ENCODE measurements around the gene PRSS37. TPM values are rescaled to one million over a fixed set of nuclear protein-coding genes. Genes with fewer than 3 reads are reported as not detected.

The PRSS37 gene
- total and polyA plus RNA-seq, 2 of the 8 experiments (the other 6 are each of a cell fraction or from before 2014, with no cell fraction given): not detected

DNA sequence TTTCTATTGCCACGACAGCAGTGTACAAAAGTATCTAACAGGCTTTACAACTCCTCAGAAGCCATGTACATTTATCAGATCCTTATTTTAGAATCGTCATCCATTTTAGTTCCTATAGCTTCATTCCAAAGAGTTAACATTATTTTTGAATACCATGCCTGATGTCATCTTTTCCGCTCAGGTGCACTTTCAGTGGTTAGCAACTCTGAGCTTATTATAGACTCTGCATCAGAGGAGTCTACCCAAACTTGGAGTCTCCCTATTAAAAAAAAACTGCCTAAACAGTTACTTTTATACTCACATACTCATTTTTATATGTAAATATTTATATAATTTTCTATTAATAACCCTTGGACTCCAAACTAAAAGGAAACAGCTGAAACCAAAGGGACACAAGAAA is 31.6 kb upstream of the PRSS37 start:
- H3K27me3 ChIP-seq (replicated peaks in 1 of 4; ENCODE audit: control insufficient read depth in 3 of 4, extremely low read depth in 1 of 4, insufficient read depth in 3 of 4, low read length in 3 of 4): no peaks in the 10 kb centered on the region

More for the DNA sequence above, 31.6 kb upstream of the PRSS37 start:
- no peak overlapping the region for H3K4ac ChIP-seq (replicated peaks; ENCODE audit: insufficient read length, low read depth, low read length)
- no peak overlapping the region for H3K18ac ChIP-seq (ENCODE audit: extremely low read depth, low read length)
- WGBS, 2 experiments (ENCODE audit: extremely low coverage in 1 of 2, insufficient coverage in 1 of 2, insufficient read length in 1 of 2, insufficient replicate concordance in 2 of 2, low coverage in 1 of 2, low lambda C conversion rate in 2 of 2, missing lambda C conversion rate in 1 of 2): 80% methylated on average over 3 of the region's 3 CpGs; no CpG with 5 or more reads in 1 of the 2 experiments
- H4K91ac ChIP-seq (replicated peaks; ENCODE audit: insufficient read length, low read length): no peak overlapping the region
- H3K9ac ChIP-seq (replicated peaks in 1 of 4; ENCODE audit: extremely low read depth in 1 of 4, low read depth in 3 of 4, low read length in 3 of 4): no peak overlapping the region
- H2BK20ac ChIP-seq (ENCODE audit: low read length): no peak overlapping the region
- no peak overlapping the region for H2BK15ac ChIP-seq (ENCODE audit: low read length)
- no peak overlapping the region for H3K23ac ChIP-seq (ENCODE audit: insufficient read length)
- no peak overlapping the region for H3K4me2 ChIP-seq (ENCODE audit: insufficient read depth in 1 of 2, low read depth in 2 of 2, low read length in 2 of 2)
- no peak overlapping the region for H2BK120ac ChIP-seq (replicated peaks; ENCODE audit: low read depth, low read length)
- H4K20me1 ChIP-seq (replicated peaks in 1 of 2; ENCODE audit: control insufficient read depth in 1 of 2, insufficient read depth in 2 of 2, low read length in 2 of 2): no peaks in the 10 kb centered on the region
- no peak overlapping the region for H3K4me3 ChIP-seq (ENCODE audit: extremely low read depth in 1 of 4, insufficient read depth in 2 of 4, low read depth in 3 of 4, low read length in 4 of 4)
- no peak overlapping the region for H3K56ac ChIP-seq (replicated peaks; ENCODE audit: insufficient read length, low read depth, low read length)
- H4K5ac ChIP-seq (ENCODE audit: insufficient read length, low read depth, low read length): no peak overlapping the region
- no peak overlapping the region for H3K27ac ChIP-seq (ENCODE audit: low read depth, low read length)
- FAIRE-seq (no peak), DNase-seq (ENCODE audit: low read depth in 1 of 2, low spot score in 2 of 2) (no peak)
- CTCF ChIA-PET (ENCODE audit: partially characterized antibody): interaction anchor here (1.5 kb wide), 1 partner anchor 8 kb away, joined by 4 read pairs; no protein-coding TSS in a partner anchor
- no peaks in the 10 kb centered on the region for H3K23me2 ChIP-seq (ENCODE audit: low read depth, low read length)
- no peak overlapping the region for H3K14ac ChIP-seq (ENCODE audit: insufficient read length)
- H2BK12ac ChIP-seq (ENCODE audit: low read depth, low read length): no peak overlapping the region
- no peaks in the 10 kb centered on the region for H3K36me3 ChIP-seq (ENCODE audit: control insufficient read depth in 2 of 4, insufficient read depth in 4 of 4, low read length in 3 of 4)
- no peaks in the 10 kb centered on the region for H3K79me1 ChIP-seq (ENCODE audit: low read depth, low read length)
- H2AFZ ChIP-seq (ENCODE audit: low read length): no peak overlapping the region
- POLR2A ChIA-PET (ENCODE audit: partially characterized antibody): no interaction called here
- H4K8ac ChIP-seq (ENCODE audit: extremely low read depth, insufficient read depth, low read length): no peak overlapping the region
- H3K79me2 ChIP-seq (ENCODE audit: control insufficient read depth in 1 of 2, insufficient read depth in 2 of 2, low read length in 2 of 2): no peaks in the 10 kb centered on the region
- no peak overlapping the region for H2BK5ac ChIP-seq (ENCODE audit: low read depth, low read length)
- no peaks in the 10 kb centered on the region for H3K9me3 ChIP-seq (ENCODE audit: insufficient read depth in 2 of 2, low read depth in 1 of 2, low read length in 1 of 2)
- peaks cover 0 to 11% (median 7%) of the 10 kb centered on the region in 4 experiments; a peak in 6 of 7 replicates for H3K4me1 ChIP-seq (replicated peaks in 1 of 4; ENCODE audit: control insufficient read depth in 3 of 4, insufficient read depth in 4 of 4, low read length in 3 of 4)
- no peak overlapping the region for H2AK5ac ChIP-seq (ENCODE audit: low read depth, low read length)
- TF ChIP-seq CBX5 (IDR thresholded peaks at IDR 0.05; ENCODE audit: low read depth, low read length) (no peak), SIX5 (IDR thresholded peaks at IDR 0.05; ENCODE audit: low read depth, low read length) (no peak)
- TF ChIP-seq, protein P1, sequence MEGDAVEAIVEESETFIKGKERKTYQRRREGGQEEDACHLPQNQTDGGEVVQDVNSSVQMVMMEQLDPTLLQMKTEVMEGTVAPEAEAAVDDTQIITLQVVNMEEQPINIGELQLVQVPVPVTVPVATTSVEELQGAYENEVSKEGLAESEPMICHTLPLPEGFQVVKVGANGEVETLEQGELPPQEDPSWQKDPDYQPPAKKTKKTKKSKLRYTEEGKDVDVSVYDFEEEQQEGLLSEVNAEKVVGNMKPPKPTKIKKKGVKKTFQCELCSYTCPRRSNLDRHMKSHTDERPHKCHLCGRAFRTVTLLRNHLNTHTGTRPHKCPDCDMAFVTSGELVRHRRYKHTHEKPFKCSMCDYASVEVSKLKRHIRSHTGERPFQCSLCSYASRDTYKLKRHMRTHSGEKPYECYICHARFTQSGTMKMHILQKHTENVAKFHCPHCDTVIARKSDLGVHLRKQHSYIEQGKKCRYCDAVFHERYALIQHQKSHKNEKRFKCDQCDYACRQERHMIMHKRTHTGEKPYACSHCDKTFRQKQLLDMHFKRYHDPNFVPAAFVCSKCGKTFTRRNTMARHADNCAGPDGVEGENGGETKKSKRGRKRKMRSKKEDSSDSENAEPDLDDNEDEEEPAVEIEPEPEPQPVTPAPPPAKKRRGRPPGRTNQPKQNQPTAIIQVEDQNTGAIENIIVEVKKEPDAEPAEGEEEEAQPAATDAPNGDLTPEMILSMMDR (IDR thresholded peaks at IDR 0.05; ENCODE audit: control extremely low read depth in 1 of 3, insufficient read depth in 1 of 3, low read depth in 1 of 3, low read length in 3 of 3): no peak
